ENCODE measurements around the gene LMO7.

LMO7 gene

GRCh38 chr13:75904012-75904411, 267.9 kb downstream of the LMO7 start:
- DNase-seq = no peak

- DNase-seq = no peak
These were observed 270.2 kb downstream of the LMO7 start for GRCh38 chr13:75906315-75906714.

GRCh38 chr13:75907044-75907443, 270.9 kb downstream of the LMO7 start:
- no peak for DNase-seq

GRCh38 chr13:75908141-75908540, 272.0 kb downstream of the LMO7 start:
- DNase-seq = no peak
